Measurements from ENCODE around the gene HSF2. TPM values are rescaled to one million over a fixed set of nuclear protein-coding genes. Genes with fewer than 3 reads are reported as not detected.

Gene HSF2
- total and polyA plus RNA-seq, 2 experiments from 2014 or later = 10.0 to 18.1 TPM

DNA sequence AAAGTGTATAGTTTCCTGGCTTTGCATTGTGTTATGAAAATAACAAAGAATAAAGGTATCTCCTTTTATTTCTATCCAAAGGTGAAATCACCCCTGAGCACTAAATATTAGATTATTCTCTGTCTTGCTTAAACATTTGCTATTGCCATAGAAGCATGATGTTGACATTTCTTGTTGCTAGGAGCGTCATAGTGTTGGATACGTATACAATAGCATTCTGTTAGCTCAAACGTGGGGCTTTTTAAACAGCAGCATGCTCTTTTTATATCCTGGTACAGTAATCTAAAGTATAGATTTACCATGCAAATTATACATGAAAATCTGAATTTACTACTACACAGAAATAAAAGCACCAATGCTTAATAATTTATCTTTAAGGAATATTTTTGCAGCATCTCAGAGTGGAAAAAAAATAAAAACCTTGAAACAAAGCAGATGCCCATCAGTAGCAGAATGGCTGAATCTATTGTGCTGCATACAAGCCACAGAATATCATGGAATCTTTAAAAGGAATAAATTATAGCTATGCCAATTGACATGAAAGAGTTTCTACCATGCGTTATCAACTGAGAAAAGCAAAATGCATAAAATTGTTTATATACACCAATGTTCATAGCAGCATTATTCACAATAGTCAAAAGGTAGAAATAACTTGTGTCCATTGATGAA lies 9.6 kb upstream of the HSF2 start:
- ATAC-seq = no peak
- H3K27ac ChIP-seq (ENCODE audit: low read depth) = no peak overlapping the region
- H3K79me2 ChIP-seq (replicated peaks; ENCODE audit: insufficient read depth) = no peaks in the 10 kb centered on the region
- Mint-ChIP-seq H3K4me3 (no peak overlapping the region), H3K27ac (no peak overlapping the region), H3K9me3 (no peaks in the 10 kb centered on the region; the same call in 2 of the 3 replicates), H3K27me3 (ENCODE audit: insufficient read depth, low read depth, poor library complexity) (peaks cover 68% of the 10 kb centered on the region), H3K36me3 (ENCODE audit: low read depth) (no peaks in the 10 kb centered on the region), H3K4me1 (peaks cover 2% of the 10 kb centered on the region; the same call in 2 of the 3 replicates)
- H3K4me1 ChIP-seq (ENCODE audit: insufficient read depth) = peaks cover 8% of the 10 kb centered on the region; the same call in 1 of the 2 replicates
- H3K27me3 ChIP-seq (ENCODE audit: insufficient read depth) = peaks cover 100% of the 10 kb centered on the region
- no peak for DNase-seq (ENCODE audit: low spot score)
- TF ChIP-seq NANOG (IDR thresholded peaks at IDR 0.05; ENCODE audit: borderline replicate concordance) (no peak), STAT1 (IDR thresholded peaks at IDR 0.05; ENCODE audit: unreplicated experiment) (no peak), CREB1 (CRISPR knock-in tag; IDR thresholded peaks at IDR 0.05; ENCODE audit: low read depth) (no peak), EZH2phosphoT487 (IDR thresholded peaks at IDR 0.05; ENCODE audit: unreplicated experiment) (no peak), EZH2 (IDR thresholded peaks at IDR 0.05; ENCODE audit: low read depth, unreplicated experiment) (no peak), CTCF (conservative IDR thresholded peaks at IDR 0.05; ENCODE audit: low read depth in 2 of 2) (no peak), ZNF114 (CRISPR knock-in tag; IDR thresholded peaks at IDR 0.05) (no peak), ZNF331 (CRISPR knock-in tag; IDR thresholded peaks at IDR 0.05; ENCODE audit: low read depth) (no peak), ETS1 (IDR thresholded peaks at IDR 0.05) (no peak), POLR2AphosphoS5 (IDR thresholded peaks at IDR 0.05; ENCODE audit: low read depth) (no peak), JUNB (IDR thresholded peaks at IDR 0.05; ENCODE audit: unreplicated experiment) (no peak)
- TF ChIP-seq, protein P1, sequence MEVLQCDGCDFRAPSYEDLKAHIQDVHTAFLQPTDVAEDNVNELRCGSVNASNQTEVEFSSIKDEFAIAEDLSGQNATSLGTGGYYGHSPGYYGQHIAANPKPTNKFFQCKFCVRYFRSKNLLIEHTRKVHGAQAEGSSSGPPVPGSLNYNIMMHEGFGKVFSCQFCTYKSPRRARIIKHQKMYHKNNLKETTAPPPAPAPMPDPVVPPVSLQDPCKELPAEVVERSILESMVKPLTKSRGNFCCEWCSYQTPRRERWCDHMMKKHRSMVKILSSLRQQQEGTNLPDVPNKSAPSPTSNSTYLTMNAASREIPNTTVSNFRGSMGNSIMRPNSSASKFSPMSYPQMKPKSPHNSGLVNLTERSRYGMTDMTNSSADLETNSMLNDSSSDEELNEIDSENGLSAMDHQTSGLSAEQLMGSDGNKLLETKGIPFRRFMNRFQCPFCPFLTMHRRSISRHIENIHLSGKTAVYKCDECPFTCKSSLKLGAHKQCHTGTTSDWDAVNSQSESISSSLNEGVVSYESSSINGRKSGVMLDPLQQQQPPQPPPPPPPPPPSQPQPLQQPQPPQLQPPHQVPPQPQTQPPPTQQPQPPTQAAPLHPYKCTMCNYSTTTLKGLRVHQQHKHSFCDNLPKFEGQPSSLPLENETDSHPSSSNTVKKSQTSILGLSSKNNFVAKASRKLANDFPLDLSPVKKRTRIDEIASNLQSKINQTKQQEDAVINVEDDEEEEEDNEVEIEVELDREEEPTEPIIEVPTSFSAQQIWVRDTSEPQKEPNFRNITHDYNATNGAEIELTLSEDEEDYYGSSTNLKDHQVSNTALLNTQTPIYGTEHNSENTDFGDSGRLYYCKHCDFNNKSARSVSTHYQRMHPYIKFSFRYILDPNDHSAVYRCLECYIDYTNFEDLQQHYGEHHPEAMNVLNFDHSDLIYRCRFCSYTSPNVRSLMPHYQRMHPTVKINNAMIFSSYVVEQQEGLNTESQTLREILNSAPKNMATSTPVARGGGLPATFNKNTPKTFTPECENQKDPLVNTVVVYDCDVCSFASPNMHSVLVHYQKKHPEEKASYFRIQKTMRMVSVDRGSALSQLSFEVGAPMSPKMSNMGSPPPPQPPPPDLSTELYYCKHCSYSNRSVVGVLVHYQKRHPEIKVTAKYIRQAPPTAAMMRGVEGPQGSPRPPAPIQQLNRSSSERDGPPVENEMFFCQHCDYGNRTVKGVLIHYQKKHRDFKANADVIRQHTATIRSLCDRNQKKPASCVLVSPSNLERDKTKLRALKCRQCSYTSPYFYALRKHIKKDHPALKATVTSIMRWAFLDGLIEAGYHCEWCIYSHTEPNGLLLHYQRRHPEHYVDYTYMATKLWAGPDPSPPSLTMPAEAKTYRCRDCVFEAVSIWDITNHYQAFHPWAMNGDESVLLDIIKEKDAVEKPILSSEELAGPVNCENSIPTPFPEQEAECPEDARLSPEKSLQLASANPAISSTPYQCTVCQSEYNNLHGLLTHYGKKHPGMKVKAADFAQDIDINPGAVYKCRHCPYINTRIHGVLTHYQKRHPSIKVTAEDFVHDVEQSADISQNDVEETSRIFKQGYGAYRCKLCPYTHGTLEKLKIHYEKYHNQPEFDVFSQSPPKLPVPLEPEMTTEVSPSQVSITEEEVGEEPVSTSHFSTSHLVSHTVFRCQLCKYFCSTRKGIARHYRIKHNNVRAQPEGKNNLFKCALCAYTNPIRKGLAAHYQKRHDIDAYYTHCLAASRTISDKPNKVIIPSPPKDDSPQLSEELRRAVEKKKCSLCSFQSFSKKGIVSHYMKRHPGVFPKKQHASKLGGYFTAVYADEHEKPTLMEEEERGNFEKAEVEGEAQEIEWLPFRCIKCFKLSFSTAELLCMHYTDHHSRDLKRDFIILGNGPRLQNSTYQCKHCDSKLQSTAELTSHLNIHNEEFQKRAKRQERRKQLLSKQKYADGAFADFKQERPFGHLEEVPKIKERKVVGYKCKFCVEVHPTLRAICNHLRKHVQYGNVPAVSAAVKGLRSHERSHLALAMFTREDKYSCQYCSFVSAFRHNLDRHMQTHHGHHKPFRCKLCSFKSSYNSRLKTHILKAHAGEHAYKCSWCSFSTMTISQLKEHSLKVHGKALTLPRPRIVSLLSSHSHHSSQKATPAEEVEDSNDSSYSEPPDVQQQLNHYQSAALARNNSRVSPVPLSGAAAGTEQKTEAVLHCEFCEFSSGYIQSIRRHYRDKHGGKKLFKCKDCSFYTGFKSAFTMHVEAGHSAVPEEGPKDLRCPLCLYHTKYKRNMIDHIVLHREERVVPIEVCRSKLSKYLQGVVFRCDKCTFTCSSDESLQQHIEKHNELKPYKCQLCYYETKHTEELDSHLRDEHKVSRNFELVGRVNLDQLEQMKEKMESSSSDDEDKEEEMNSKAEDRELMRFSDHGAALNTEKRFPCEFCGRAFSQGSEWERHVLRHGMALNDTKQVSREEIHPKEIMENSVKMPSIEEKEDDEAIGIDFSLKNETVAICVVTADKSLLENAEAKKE (CRISPR knock-in tag; IDR thresholded peaks at IDR 0.05) = no peak
- TF ChIP-seq, protein P2, sequence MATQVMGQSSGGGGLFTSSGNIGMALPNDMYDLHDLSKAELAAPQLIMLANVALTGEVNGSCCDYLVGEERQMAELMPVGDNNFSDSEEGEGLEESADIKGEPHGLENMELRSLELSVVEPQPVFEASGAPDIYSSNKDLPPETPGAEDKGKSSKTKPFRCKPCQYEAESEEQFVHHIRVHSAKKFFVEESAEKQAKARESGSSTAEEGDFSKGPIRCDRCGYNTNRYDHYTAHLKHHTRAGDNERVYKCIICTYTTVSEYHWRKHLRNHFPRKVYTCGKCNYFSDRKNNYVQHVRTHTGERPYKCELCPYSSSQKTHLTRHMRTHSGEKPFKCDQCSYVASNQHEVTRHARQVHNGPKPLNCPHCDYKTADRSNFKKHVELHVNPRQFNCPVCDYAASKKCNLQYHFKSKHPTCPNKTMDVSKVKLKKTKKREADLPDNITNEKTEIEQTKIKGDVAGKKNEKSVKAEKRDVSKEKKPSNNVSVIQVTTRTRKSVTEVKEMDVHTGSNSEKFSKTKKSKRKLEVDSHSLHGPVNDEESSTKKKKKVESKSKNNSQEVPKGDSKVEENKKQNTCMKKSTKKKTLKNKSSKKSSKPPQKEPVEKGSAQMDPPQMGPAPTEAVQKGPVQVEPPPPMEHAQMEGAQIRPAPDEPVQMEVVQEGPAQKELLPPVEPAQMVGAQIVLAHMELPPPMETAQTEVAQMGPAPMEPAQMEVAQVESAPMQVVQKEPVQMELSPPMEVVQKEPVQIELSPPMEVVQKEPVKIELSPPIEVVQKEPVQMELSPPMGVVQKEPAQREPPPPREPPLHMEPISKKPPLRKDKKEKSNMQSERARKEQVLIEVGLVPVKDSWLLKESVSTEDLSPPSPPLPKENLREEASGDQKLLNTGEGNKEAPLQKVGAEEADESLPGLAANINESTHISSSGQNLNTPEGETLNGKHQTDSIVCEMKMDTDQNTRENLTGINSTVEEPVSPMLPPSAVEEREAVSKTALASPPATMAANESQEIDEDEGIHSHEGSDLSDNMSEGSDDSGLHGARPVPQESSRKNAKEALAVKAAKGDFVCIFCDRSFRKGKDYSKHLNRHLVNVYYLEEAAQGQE (IDR thresholded peaks at IDR 0.05; ENCODE audit: unreplicated experiment) = no peak
- no peak overlapping the region for H2AFZ ChIP-seq
- H3K4me3 ChIP-seq = no peak overlapping the region
- H3K4me2 ChIP-seq = no peak overlapping the region
- H3K9me2 ChIP-seq (ENCODE audit: insufficient read depth) = no peaks in the 10 kb centered on the region
- H3K36me3 ChIP-seq (ENCODE audit: insufficient read depth) = no peaks in the 10 kb centered on the region
- H3F3A ChIP-seq (replicated peaks; ENCODE audit: low read depth) = 0 out of 2 replicates have a peak, but pooled peaks cover 5% of the 10 kb centered on the region
- peaks cover 30% of the 10 kb centered on the region for H4K20me1 ChIP-seq (replicated peaks; ENCODE audit: insufficient read depth)
